Upper lobe of left lung (tissue), 6 donors: ENCODE measurements around the gene SEPTIN2. TPM values are rescaled to one million over a fixed set of nuclear protein-coding genes. Genes with fewer than 3 reads are reported as not detected.
A peak's percentile ranks its signal among the peaks of the same experiment; 100 is the strongest.
"Not testable (repeated sequence)": the region's sequence is repeated elsewhere in the genome, so short reads cannot be mapped to it uniquely, and the experiment has no call there.

Experiments
- ATAC-seq, 2 donors: fragments of 200-7000 bp; cut with Tn5 transposase; one replicate each; pipeline ENCODE4 v1.9.1; 2022; ENCODE audit warnings: mild to moderate bottlenecking in 2 of 2, moderate library complexity in 2 of 2; ENCODE audit not compliant: low FRiP score in 2 of 2
- DNase-seq, 2 donors: peaks; one replicate each; pipeline ENCODE4 v3.0.0-alpha.2; 2019 to 2020
- H3K27ac ChIP-seq, 4 donors: fragments of 200-600 bp; sonication (generic); one replicate each; pipeline ENCODE4 v1.5.1; 2016 to 2019
- H3K27me3 ChIP-seq, 4 donors: fragments of 200-600 bp; sonication (generic); one replicate each; pipeline ENCODE4 v1.5.1; 2017 to 2019
- H3K36me3 ChIP-seq, 4 donors: fragments of 200-600 bp; sonication (generic); one replicate each; pipeline ENCODE4 v1.5.1; 2016 to 2019
- H3K4me1 ChIP-seq, 4 donors: fragments of 200-600 bp; sonication (generic); one replicate each; pipeline ENCODE4 v1.5.1; 2018 to 2019
- H3K4me3 ChIP-seq, 4 donors: fragments of 200-600 bp; sonication (generic); one replicate each; pipeline ENCODE4 v1.5.1; 2017 to 2019; ENCODE audit warnings: mild to moderate bottlenecking in 2 of 4, moderate library complexity in 1 of 4
- H3K9me3 ChIP-seq, 4 donors: fragments of 200-600 bp; sonication (generic); one replicate each; pipeline ENCODE4 v1.5.1; 2018 to 2019
- EP300 ChIP-seq, 4 donors: sonication (generic); formaldehyde crosslinking; IDR thresholded peaks; one replicate each; pipeline ENCODE4 v1.5.1; 2017; ENCODE audit warnings: antibody characterized with exemption in 4 of 4, control low read depth in 2 of 4
- POLR2A ChIP-seq, 4 donors: fragments of 450-650 bp; IDR thresholded peaks; one replicate each; pipeline ENCODE4 v1.5.1; 2016 to 2017; ENCODE audit warnings: antibody characterized with exemption in 4 of 4, mild to moderate bottlenecking in 2 of 4
- POLR2AphosphoS5 ChIP-seq, 2 donors: sonication (generic); formaldehyde crosslinking; IDR thresholded peaks; one replicate each; pipeline ENCODE4 v1.5.1; 2017; ENCODE audit warnings: antibody characterized with exemption in 2 of 2
- WGBS, 2 donors: methylation state at CpG; one replicate each; pipeline ENCODE4 v1.1.5; 2017 to 2018; 5-methylcytosine and 5-hydroxymethylcytosine counted together
- total RNA-seq, 6 donors: library from RNA; depleted of rRNA in 4 of 6; stranded (reverse); fragments of >200 nt in 4 of 6; gene quantifications; one replicate each; pipeline versions ENCODE4 v1.1.0 to v1.2.1, GENCODE V29; 2016 to 2021
- TF ChIP-seq, protein P1 (sequence below), 6 experiments: fragments of 450-650 bp in 4 of 6; fragments of 200-600 bp in 2 of 6; sonication (generic) in 2 of 6; IDR thresholded peaks; one replicate each; pipeline ENCODE4 v1.5.1; 2016 to 2019; ENCODE audit warnings: antibody characterized with exemption in 6 of 6
- donor health status: DM: no; HTN: no; CAD: no; lungs with moderate emphysema.
- donor health status: DM: no; HTN: yes; CAD: no; lungs with severe emphysema.

The SEPTIN2 gene
- total RNA-seq, 6 donors from 2014 or later: 213 to 322 (median 252) TPM

DNA sequence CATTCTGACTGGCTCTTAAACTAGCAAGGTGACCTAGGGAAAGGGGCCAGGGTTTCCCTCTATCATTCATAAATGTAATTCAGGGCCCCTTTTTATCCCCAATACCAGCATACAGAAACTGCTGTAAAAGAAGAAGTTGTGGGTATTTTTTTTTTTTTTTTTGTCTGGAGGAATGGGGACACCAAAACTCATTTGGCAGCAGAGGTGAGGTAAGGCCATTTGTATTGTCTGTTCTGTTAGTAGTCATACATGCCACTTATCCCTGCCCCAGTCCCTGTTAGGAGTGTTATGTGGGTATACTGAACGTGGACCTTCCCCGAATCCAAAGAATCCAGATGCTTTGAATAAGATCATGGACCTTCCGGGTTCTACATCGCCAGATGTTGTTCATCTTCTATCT lies 1.7 kb downstream of the SEPTIN2 start:
- Histone ChIP-seq H3K27me3 (no peaks in the 10 kb centered on the region), H3K4me1 (peaks cover 64 to 77% (median 65%) of the 10 kb centered on the region in 4 donors), H3K4me3 (peak overlapping the region in 3 of 4 donors; percentile 76 to 90 (median 87)), H3K36me3 (peaks cover 0 to 5% (median 0%) of the 10 kb centered on the region in 4 donors), H3K9me3 (no peaks in the 10 kb centered on the region), H3K27ac (peak overlapping the region; percentile 99 to 100 (median 100))
- DNase-seq (no peak), ATAC-seq (no peak)
- TF ChIP-seq POLR2AphosphoS5 (IDR thresholded peaks at IDR 0.05): no peak
- TF ChIP-seq EP300 (IDR thresholded peaks at IDR 0.05): no peak
- no peak for TF ChIP-seq POLR2A (IDR thresholded peaks at IDR 0.05)
- TF ChIP-seq, protein P1, sequence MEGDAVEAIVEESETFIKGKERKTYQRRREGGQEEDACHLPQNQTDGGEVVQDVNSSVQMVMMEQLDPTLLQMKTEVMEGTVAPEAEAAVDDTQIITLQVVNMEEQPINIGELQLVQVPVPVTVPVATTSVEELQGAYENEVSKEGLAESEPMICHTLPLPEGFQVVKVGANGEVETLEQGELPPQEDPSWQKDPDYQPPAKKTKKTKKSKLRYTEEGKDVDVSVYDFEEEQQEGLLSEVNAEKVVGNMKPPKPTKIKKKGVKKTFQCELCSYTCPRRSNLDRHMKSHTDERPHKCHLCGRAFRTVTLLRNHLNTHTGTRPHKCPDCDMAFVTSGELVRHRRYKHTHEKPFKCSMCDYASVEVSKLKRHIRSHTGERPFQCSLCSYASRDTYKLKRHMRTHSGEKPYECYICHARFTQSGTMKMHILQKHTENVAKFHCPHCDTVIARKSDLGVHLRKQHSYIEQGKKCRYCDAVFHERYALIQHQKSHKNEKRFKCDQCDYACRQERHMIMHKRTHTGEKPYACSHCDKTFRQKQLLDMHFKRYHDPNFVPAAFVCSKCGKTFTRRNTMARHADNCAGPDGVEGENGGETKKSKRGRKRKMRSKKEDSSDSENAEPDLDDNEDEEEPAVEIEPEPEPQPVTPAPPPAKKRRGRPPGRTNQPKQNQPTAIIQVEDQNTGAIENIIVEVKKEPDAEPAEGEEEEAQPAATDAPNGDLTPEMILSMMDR (IDR thresholded peaks at IDR 0.05): no peak
- 60 to 64% methylated on average over 4 of the region's 4 CpGs for WGBS, 2 donors

DNA sequence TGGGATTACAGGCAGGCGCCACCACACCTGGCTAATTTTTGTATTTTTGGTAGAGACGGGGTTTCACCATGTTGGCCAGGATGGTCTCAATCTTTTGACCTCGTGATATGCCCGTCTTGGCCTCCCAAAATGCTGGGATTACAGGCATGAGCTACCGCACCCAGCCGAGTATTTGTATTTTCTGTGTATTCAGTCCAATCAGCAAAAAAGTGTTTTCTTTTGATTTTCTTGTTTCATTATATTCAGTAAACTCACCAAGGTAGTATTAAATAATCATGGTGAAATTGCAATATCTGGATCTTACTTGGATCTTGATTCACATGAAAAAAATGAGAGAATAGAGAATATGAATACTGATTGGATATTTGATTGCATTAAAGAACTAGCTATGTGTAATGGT lies 3.1 kb downstream of the SEPTIN2 start:
- WGBS, 2 donors: 93 to 96% methylated on average over 6 of the region's 6 CpGs
- H3K27me3 ChIP-seq, DNase-seq, H3K9me3 ChIP-seq, H3K4me3 ChIP-seq, H3K27ac ChIP-seq, H3K36me3 ChIP-seq, ATAC-seq: not testable (repeated sequence)
- peaks cover 68 to 81% (median 69%) of the 10 kb centered on the region in 4 donors for H3K4me1 ChIP-seq

DNA sequence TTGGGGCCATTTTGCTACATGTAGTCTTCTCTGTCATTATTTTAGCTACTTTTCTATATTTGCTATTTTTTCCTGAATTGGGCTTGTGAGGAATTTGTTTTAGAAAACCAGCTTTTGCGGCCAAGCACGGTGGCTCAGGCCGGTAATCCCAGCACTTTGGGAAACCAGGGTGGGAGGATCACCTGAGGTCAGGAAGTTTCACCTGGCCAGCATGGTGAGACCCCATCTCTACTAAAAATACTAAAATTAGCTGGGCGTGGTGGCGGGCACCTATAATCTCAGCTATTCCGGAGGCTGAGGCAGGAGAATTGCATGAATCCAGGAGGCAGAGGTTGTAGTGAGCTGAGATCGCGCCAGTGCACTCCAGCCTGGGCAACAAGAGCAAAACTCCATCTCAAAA lies 4.7 kb downstream of the SEPTIN2 start:
- H3K4me1 ChIP-seq: peaks cover 71 to 83% (median 73%) of the 10 kb centered on the region in 4 donors
- WGBS, 2 donors: 95 to 96% methylated on average over 8 of the region's 8 CpGs
- no peaks in the 10 kb centered on the region for H3K9me3 ChIP-seq
- DNase-seq: no peak
- H3K27ac ChIP-seq: no peak overlapping the region
- no peaks in the 10 kb centered on the region for H3K27me3 ChIP-seq
- no peak overlapping the region for H3K4me3 ChIP-seq
- H3K36me3 ChIP-seq: peaks cover 0 to 18% (median 0%) of the 10 kb centered on the region in 4 donors
- TF ChIP-seq EP300 (IDR thresholded peaks at IDR 0.05) (no peak), POLR2AphosphoS5 (IDR thresholded peaks at IDR 0.05) (no peak), POLR2A (IDR thresholded peaks at IDR 0.05) (no peak)
- TF ChIP-seq, protein P1 (IDR thresholded peaks at IDR 0.05): no peak
- no peak for ATAC-seq

DNA sequence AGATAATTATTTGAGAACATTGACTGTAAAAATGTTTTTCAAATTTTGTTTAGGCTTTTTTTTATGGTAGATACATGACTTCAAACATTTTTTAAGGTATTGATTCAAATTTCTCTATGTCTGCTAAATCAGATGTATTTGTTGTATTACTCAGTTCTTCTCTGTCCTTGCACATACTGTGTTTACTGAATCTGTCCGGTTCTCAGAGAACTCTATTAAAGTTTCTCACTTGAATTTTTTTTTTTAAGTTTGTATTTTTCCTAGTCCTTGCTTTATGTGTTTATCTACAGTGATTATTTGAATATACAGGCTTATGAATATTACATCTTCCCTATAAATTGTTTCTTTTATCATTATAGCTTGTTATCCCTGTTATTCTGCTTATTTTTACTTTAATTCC lies 5.3 kb downstream of the SEPTIN2 start:
- ATAC-seq (no peak), DNase-seq (no peak)
- H3K9me3 ChIP-seq: no peaks in the 10 kb centered on the region
- H3K4me3 ChIP-seq: no peak overlapping the region
- 34 to 41% methylated on average over 1 of the region's 1 CpG for WGBS, 2 donors
- H3K36me3 ChIP-seq: peaks cover 0 to 20% (median under 1%) of the 10 kb centered on the region in 4 donors
- H3K27ac ChIP-seq: no peak overlapping the region
- TF ChIP-seq, protein P1 (IDR thresholded peaks at IDR 0.05): no peak
- TF ChIP-seq EP300 (IDR thresholded peaks at IDR 0.05): no peak
- TF ChIP-seq POLR2A (IDR thresholded peaks at IDR 0.05): no peak
- TF ChIP-seq POLR2AphosphoS5 (IDR thresholded peaks at IDR 0.05): no peak
- H3K27me3 ChIP-seq: no peaks in the 10 kb centered on the region
- H3K4me1 ChIP-seq: peaks cover 71 to 83% (median 74%) of the 10 kb centered on the region in 4 donors

DNA sequence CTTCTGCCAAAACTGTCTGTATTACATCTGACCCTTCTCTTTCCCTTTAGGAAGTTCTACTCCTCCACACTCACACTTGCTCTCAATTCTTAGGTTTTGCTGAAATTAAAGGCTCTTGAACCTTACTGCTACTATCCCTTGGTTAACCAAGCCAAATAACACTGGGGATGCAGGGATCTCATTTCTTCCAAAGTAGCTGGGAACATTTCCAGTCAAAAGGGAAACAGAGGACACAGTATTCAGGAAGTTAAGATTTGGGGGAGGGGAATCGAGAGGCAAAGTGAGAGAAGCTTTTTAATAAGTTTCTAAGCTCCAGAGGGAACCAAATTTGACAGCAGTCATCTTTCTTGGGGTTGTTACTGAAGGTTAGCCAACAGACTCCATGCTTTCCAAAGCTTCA lies 6.2 kb downstream of the SEPTIN2 start:
- no peak for ATAC-seq
- Histone ChIP-seq H3K4me1 (peaks cover 68 to 79% (median 72%) of the 10 kb centered on the region in 4 donors), H3K36me3 (peaks cover 0 to 26% (median 4%) of the 10 kb centered on the region in 4 donors), H3K27ac (no peak overlapping the region), H3K4me3 (no peak overlapping the region), H3K27me3 (no peaks in the 10 kb centered on the region), H3K9me3 (no peaks in the 10 kb centered on the region)
- TF ChIP-seq, protein P1 (IDR thresholded peaks at IDR 0.05): no peak
- no peak for TF ChIP-seq POLR2AphosphoS5 (IDR thresholded peaks at IDR 0.05)
- no peak for TF ChIP-seq EP300 (IDR thresholded peaks at IDR 0.05)
- TF ChIP-seq POLR2A (IDR thresholded peaks at IDR 0.05): no peak
- WGBS, 2 donors: 33 to 50% methylated on average over 1 of the region's 1 CpG
- no peak for DNase-seq
